K562 (cell line): ENCODE measurements around the gene SLC7A8. TPM values are rescaled to one million over a fixed set of nuclear protein-coding genes. Genes with fewer than 3 reads are reported as not detected.

ENCODE experiments used
- ATAC-seq: fragments of 200-7000 bp; cut with Tn5 transposase; 3 replicates; pipeline ENCODE4 v1.9.1; 2020; ENCODE audit warnings: moderate library complexity
- BruUV-seq: library from RNA; stranded (reverse); fragments of 400-500 nt; replicated peaks from 2 replicates; lab custom pipeline; 2021; lab: Mats Ljungman, UMichigan
- CTCF ChIA-PET: fragments of 300-600 bp; formaldehyde crosslinking; extraction: SDS; loops from one replicate; lab custom pipeline; 2021; ENCODE audit warnings: low intra/inter-chr PET ratio; lab: Yijun Ruan, JAX
- POLR2A ChIA-PET: fragments of 300-600, 350-650 bp; sonication (Branson Sonifier 250); formaldehyde crosslinking; extraction: SDS; loops from one replicate; lab custom pipeline; 2021; ENCODE audit warnings: antibody characterized with exemption, inconsistent platforms; lab: Yijun Ruan, JAX
- DNase-seq, 4 experiments: peaks; one replicate each; pipeline versions ENCODE4 v3.0.0 to v3.0.0-alpha.2; 2011 to 2018; ENCODE audit warnings: low spot score in 3 of 4, mixed read lengths in 3 of 4; ENCODE audit errors: extremely low read depth in 1 of 4
- FAIRE-seq: peaks from 2 replicates; lab custom pipeline; 2011; peaks lifted over from hg19 to GRCh38; lab: Jason Lieb, UNC
- H2AFZ ChIP-seq: 2 replicates; pipeline ENCODE4 v1.6.0; 2011; ENCODE audit warnings: low read depth, low read length, control low read depth, inconsistent platforms
- H3K27ac ChIP-seq: fragments of 200-600 bp; 3 replicates; pipeline ENCODE4 v1.8.0; 2011; ENCODE audit warnings: low read depth, mild to moderate bottlenecking, control low read depth, inconsistent platforms, low read length, moderate library complexity, mixed read lengths; ENCODE audit errors: extremely low read depth
- H3K27me3 ChIP-seq, 2 experiments: fragments of 300-600 bp in 1 of 2; 2 replicates in 1 of 2; 3 replicates in 1 of 2; pipeline versions ENCODE4 v1.6.0 to v1.8.0; 2011; ENCODE audit warnings: inconsistent platforms in 2 of 2, low read length in 2 of 2, mild to moderate bottlenecking in 1 of 2, mixed read lengths in 1 of 2, moderate library complexity in 1 of 2; ENCODE audit not compliant: control insufficient read depth in 2 of 2, insufficient read depth in 2 of 2
- H3K36me3 ChIP-seq: fragments of 300-600 bp; 3 replicates; pipeline ENCODE4 v1.8.0; 2011; ENCODE audit warnings: mild to moderate bottlenecking, low read length, inconsistent platforms; ENCODE audit not compliant: control insufficient read depth, insufficient read depth
- H3K4me1 ChIP-seq, 2 experiments: fragments of 200-600 bp in 1 of 2; replicated peaks in 1 of 2; 2 replicates in 1 of 2; 3 replicates in 1 of 2; pipeline versions ENCODE4 v1.5.1 to v1.8.0; 2011; ENCODE audit warnings: inconsistent platforms in 2 of 2, low read length in 2 of 2, mild to moderate bottlenecking in 1 of 2, mixed read lengths in 1 of 2, moderate library complexity in 1 of 2; ENCODE audit not compliant: control insufficient read depth in 2 of 2, insufficient read depth in 2 of 2
- H3K4me2 ChIP-seq: 2 replicates; pipeline ENCODE4 v1.6.1; 2011; ENCODE audit warnings: low read length, control low read depth, inconsistent platforms, mixed read lengths; ENCODE audit not compliant: insufficient read depth
- H3K4me3 ChIP-seq: fragments of 200-600 bp; sonication (generic), shearing (Covaris generic); 2 replicates; pipeline ENCODE4 v1.5.1; 2016; ENCODE audit warnings: control low read depth, inconsistent platforms
- H3K79me2 ChIP-seq: fragments of 200-600 bp; 3 replicates; pipeline ENCODE4 v1.8.0; 2011; ENCODE audit warnings: low read length, inconsistent platforms; ENCODE audit not compliant: control insufficient read depth, insufficient read depth
- H3K9ac ChIP-seq, 2 experiments: 2 replicates each; pipeline versions ENCODE4 v1.6.0 to v1.6.1; 2011; ENCODE audit warnings: low read depth in 2 of 2, low read length in 2 of 2, control low read depth in 1 of 2, inconsistent platforms in 1 of 2, mild to moderate bottlenecking in 1 of 2, mixed read lengths in 1 of 2; ENCODE audit not compliant: insufficient read depth in 1 of 2
- H3K9me1 ChIP-seq: one replicate; pipeline ENCODE4 v1.6.0; 2011; ENCODE audit warnings: inconsistent platforms, mild to moderate bottlenecking, low read length, moderate library complexity; ENCODE audit not compliant: control insufficient read depth, insufficient read depth
- H3K9me3 ChIP-seq: replicated peaks from 2 replicates; pipeline ENCODE4 v1.5.1; 2011; ENCODE audit warnings: low read depth, low read length, inconsistent platforms; ENCODE audit not compliant: control insufficient read depth, insufficient read depth
- H4K20me1 ChIP-seq: replicated peaks from 2 replicates; pipeline ENCODE4 v1.6.1; 2011; ENCODE audit warnings: low read length, inconsistent platforms, mixed read lengths; ENCODE audit not compliant: control insufficient read depth, insufficient read depth
- ADNP ChIP-seq: fragments of 200-800 bp; sonication (Bioruptor generic); IDR thresholded peaks from 2 replicates; pipeline ENCODE4 v1.6.1; 2016; ENCODE audit warnings: missing genetic modification characterization, missing compliant biosample characterization
- BHLHE40 ChIP-seq: IDR thresholded peaks from 2 replicates; pipeline ENCODE4 v1.6.1; 2011; ENCODE audit warnings: low read length, improper control_type of control experiment
- CHCHD3 ChIP-seq: fragments of 250-450 bp; sonication (Bioruptor Pico); IDR thresholded peaks from 2 replicates; pipeline ENCODE4 v2.1.2; 2022; ENCODE audit warnings: mild to moderate bottlenecking
- E2F1 ChIP-seq: sonication (generic); formaldehyde crosslinking; IDR thresholded peaks from 2 replicates; pipeline ENCODE4 v1.8.1; 2023; ENCODE audit warnings: mild to moderate bottlenecking, missing genetic modification reagents, moderate library complexity
- EHMT2 ChIP-seq: fragments of 450-650 bp; IDR thresholded peaks from 2 replicates; pipeline ENCODE4 v1.6.1; 2018; ENCODE audit warnings: antibody characterized with exemption
- IFI16 ChIP-seq: fragments of 250-450 bp; sonication (Bioruptor Pico); IDR thresholded peaks from 2 replicates; pipeline ENCODE4 v2.1.2; 2022; ENCODE audit warnings: mild to moderate bottlenecking, inconsistent platforms
- KLF6 ChIP-seq: fragments of 250-450 bp; sonication (Bioruptor Pico); IDR thresholded peaks from 2 replicates; pipeline ENCODE4 v1.4.0; 2020; ENCODE audit warnings: mild to moderate bottlenecking, moderate library complexity, borderline replicate concordance
- NR2C2 ChIP-seq, 2 experiments: fragments of 200-800 bp in 1 of 2; sonication (Bioruptor generic) in 1 of 2; sonication (generic) in 1 of 2; formaldehyde crosslinking in 1 of 2; IDR thresholded peaks; 2 replicates each; pipeline versions ENCODE4 v1.6.1 to v1.8.0; 2016 to 2022; ENCODE audit warnings: mild to moderate bottlenecking in 1 of 2, missing compliant biosample characterization in 1 of 2, missing genetic modification characterization in 1 of 2, missing genetic modification reagents in 1 of 2
- SP1 ChIP-seq: sonication (generic); formaldehyde crosslinking; IDR thresholded peaks from 2 replicates; pipeline ENCODE4 v1.8.1; 2022; ENCODE audit warnings: mild to moderate bottlenecking, missing genetic modification reagents
- USF2 ChIP-seq: sonication (generic); formaldehyde crosslinking; IDR thresholded peaks from 2 replicates; pipeline ENCODE4 v1.5.0; 2020; ENCODE audit warnings: missing genetic modification reagents
- ZNF354B ChIP-seq: fragments of 250-450 bp; sonication (Bioruptor Pico); IDR thresholded peaks from 2 replicates; pipeline ENCODE4 v1.4.0; 2020
- ZNF696 ChIP-seq: fragments of 250-450 bp; sonication (Bioruptor Pico); conservative IDR thresholded peaks from 2 replicates; pipeline ENCODE4 v1.4.0; 2020; ENCODE audit warnings: mild to moderate bottlenecking, moderate library complexity
- ZNF707 ChIP-seq: fragments of 250-450 bp; sonication (Bioruptor Pico); conservative IDR thresholded peaks from 2 replicates; pipeline ENCODE4 v1.8.0; 2022; ENCODE audit warnings: inconsistent platforms, mild to moderate bottlenecking, moderate library complexity
- ZNF76 ChIP-seq: fragments of 250-450 bp; sonication (Bioruptor Pico); IDR thresholded peaks from 2 replicates; pipeline ENCODE4 v1.4.0; 2020; ENCODE audit warnings: mild to moderate bottlenecking, moderate library complexity, borderline replicate concordance
- ZSCAN29 ChIP-seq: fragments of 450-650 bp; IDR thresholded peaks from 2 replicates; pipeline ENCODE4 v1.6.1; 2017
- WGBS: fragments of 100-300 bp; shearing (Covaris generic); methylation state at CpG from one replicate; pipeline ENCODE4 v1.1.6; 2016; ENCODE audit warnings: low coverage, mixed read lengths; ENCODE audit not compliant: insufficient coverage; ENCODE audit errors: missing lambda C conversion rate; 5-methylcytosine and 5-hydroxymethylcytosine counted together
- in situ Hi-C: fragments of 300-500 bp; cut with MboI; formaldehyde crosslinking; loops from 4 replicates; pipeline ENCODE4 v1.15.0; 2018; ENCODE audit warnings: inconsistent platforms, mixed read lengths
- intact Hi-C: fragments of 100-400 bp; cut with micrococcal nuclease; formaldehyde crosslinking; loops from 2 replicates; pipeline ENCODE4 v1.14.2; 2022
- polyA plus RNA-seq, 8 experiments: library from polyadenylated mRNA; depleted of rRNA in 4 of 8; stranded (reverse) in 5 of 8; unstranded in 3 of 8; fragments of >200 nt; fragmentation: Nextera tagmentation in 2 of 8; fragmentation: Illumina TruSeq in 1 of 8; extraction: Ambion mirVana in 2 of 8; extraction: Trizol in 1 of 8; gene quantifications; 2 replicates each; pipeline versions ENCODE4 v1.2.1 to v1.2.3, GENCODE V29; 2011 to 2014; ENCODE audit warnings: inconsistent platforms in 1 of 8, missing spikeins in 1 of 8
- total RNA-seq, 7 experiments: library from RNA; depleted of rRNA in 6 of 7; stranded (reverse); fragments of >200 nt in 6 of 7; fragmentation: Illumina TruSeq in 2 of 7; extraction: Trizol in 2 of 7; gene quantifications; 2 replicates each; pipeline versions ENCODE4 v1.2.1 to v1.2.3, GENCODE V29; 2011 to 2021; ENCODE audit warnings: low replicate concordance in 1 of 7
- TF ChIP-seq, protein P1 (sequence below): sonication (generic); formaldehyde crosslinking; IDR thresholded peaks from 2 replicates; pipeline ENCODE4 v1.8.0; 2022; ENCODE audit warnings: missing genetic modification reagents, mild to moderate bottlenecking, moderate library complexity, borderline replicate concordance
- TF ChIP-seq, protein P2 (sequence below): fragments of 450-650 bp; conservative IDR thresholded peaks from 2 replicates; pipeline ENCODE4 v1.6.1; 2016; ENCODE audit warnings: missing genetic modification characterization, low read depth, mild to moderate bottlenecking, control low read depth, missing compliant biosample characterization

The SLC7A8 gene
- total and polyA plus RNA-seq, 9 of the 15 experiments (the other 6 are each of a cell fraction or from before 2014, with no cell fraction given), result 2.0 to 33.0 (median 6.0) TPM

DNA sequence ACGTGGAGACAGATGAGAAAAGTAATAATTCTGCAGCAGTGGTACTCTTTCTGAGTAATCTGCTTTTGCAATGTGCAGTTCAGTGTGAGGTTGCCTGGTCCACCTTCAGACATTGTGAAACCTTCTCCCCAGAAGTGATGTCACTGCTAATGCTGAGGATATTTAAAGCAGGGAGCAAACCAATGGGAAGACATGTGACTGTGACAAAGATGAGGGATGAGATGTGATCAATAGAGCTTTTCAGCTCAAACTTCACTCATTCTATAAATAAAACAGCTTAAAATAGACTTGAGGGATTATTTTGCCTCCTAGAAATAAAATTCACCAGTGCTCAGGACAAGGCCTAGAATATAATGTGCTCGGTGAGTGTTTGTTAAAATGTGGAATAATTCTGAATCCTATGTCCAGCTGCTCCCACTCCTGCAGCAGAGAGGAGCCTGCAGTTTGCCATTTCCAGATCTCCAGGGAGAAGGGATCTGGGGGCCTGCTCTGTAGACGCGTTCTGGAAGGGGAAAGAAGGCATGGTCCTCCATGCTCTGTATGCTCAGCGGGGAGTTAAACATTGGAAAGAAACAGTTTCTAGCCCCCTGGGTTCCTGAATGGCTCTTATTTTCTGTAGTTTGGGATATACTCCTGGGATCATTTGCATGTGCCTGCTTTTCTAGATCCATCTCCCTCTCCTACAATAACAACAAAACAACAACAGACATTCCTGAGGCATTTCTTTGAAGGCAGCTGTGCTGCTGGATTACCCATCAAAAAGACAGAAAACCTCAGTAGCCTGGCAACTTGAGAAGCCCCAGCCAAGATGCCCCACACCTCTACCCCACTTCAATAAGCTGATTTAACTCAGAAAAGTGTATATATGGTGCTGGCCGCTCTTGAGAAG, 8.9 kb downstream of the SLC7A8 start:
- no TSS peak for BruUV-seq
- in situ Hi-C loops (no loop called here), intact Hi-C loops (no loop called here)
- 60% methylated on average over 6 of the region's 6 CpGs for WGBS
- peaks cover 7 to 20% of the 10 kb centered on the region in 2 experiments; a peak in 3 of 5 replicates for H3K4me1 ChIP-seq
- H3K9ac ChIP-seq, result no peak overlapping the region
- H3K4me2 ChIP-seq, result no peak overlapping the region
- no peaks in the 10 kb centered on the region for H3K79me2 ChIP-seq
- ChIA-PET CTCF (interaction anchor here (0.5 kb wide), 1 partner anchor 180 kb away, joined by 4 read pairs; no protein-coding TSS in a partner anchor), POLR2A (interaction anchor here (0.7 to 1.6 kb wide), 4 partner anchors 10 to 62 kb away, joined by 3 to 6 read pairs (median 4); no protein-coding TSS in a partner anchor)
- H4K20me1 ChIP-seq, result no peaks in the 10 kb centered on the region
- peak; percentile 45; the same call in 2 of the 3 replicates for ATAC-seq
- FAIRE-seq, result no peak
- no peaks in the 10 kb centered on the region for H3K9me3 ChIP-seq
- no peak overlapping the region for H3K4me3 ChIP-seq
- no peaks in the 10 kb centered on the region for H3K9me1 ChIP-seq
- H3K27me3 ChIP-seq, result no peaks in the 10 kb centered on the region
- peak overlapping the region; percentile 61 for H2AFZ ChIP-seq
- no peaks in the 10 kb centered on the region for H3K36me3 ChIP-seq
- H3K27ac ChIP-seq, result no peak overlapping the region
- DNase-seq, result no peak
- TF ChIP-seq ZNF354B (no peak), USF2 (CRISPR knock-in tag) (peak; percentile 57), ZNF696 (CRISPR knock-in tag) (no peak), SP1 (no peak), CHCHD3 (CRISPR knock-in tag) (no peak), EHMT2 (no peak), ZNF707 (CRISPR knock-in tag) (no peak), ZNF76 (CRISPR knock-in tag) (no peak), KLF6 (CRISPR knock-in tag) (no peak), E2F1 (CRISPR knock-in tag) (no peak), BHLHE40 (0 out of 2 replicates have a peak, but pooled peaks have one; percentile 26), ZSCAN29 (no peak), IFI16 (CRISPR knock-in tag) (no peak), NR2C2 (CRISPR knock-in tag; IDR thresholded peaks at IDR 0.05) (no peak), NR2C2 (tag; IDR thresholded peaks at IDR 0.05) (no peak), ADNP (no peak)
- TF ChIP-seq, protein P1, sequence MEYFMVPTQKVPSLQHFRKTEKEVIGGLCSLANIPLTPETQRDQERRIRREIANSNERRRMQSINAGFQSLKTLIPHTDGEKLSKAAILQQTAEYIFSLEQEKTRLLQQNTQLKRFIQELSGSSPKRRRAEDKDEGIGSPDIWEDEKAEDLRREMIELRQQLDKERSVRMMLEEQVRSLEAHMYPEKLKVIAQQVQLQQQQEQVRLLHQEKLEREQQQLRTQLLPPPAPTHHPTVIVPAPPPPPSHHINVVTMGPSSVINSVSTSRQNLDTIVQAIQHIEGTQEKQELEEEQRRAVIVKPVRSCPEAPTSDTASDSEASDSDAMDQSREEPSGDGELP, result no peak
- TF ChIP-seq, protein P2, sequence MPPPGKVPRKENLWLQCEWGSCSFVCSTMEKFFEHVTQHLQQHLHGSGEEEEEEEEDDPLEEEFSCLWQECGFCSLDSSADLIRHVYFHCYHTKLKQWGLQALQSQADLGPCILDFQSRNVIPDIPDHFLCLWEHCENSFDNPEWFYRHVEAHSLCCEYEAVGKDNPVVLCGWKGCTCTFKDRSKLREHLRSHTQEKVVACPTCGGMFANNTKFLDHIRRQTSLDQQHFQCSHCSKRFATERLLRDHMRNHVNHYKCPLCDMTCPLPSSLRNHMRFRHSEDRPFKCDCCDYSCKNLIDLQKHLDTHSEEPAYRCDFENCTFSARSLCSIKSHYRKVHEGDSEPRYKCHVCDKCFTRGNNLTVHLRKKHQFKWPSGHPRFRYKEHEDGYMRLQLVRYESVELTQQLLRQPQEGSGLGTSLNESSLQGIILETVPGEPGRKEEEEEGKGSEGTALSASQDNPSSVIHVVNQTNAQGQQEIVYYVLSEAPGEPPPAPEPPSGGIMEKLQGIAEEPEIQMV (tag), result no peak
